Smooth muscle cell (in vitro differentiated cells): ENCODE data around the gene AFF3. TPM values are rescaled to one million over a fixed set of nuclear protein-coding genes. Genes with fewer than 3 reads are reported as not detected.

Experiments used
- DNase-seq: peaks from one replicate; lab custom pipeline; 2025; ENCODE audit not compliant: unreplicated experiment; lab: John Stamatoyannopoulos, UW
- H2AFZ ChIP-seq: fragments of 200-600 bp; sonication (generic); 2 replicates; pipeline ENCODE4 v1.6.0; 2016; ENCODE audit warnings: antibody characterized with exemption, low read depth, mild to moderate bottlenecking
- H3F3A ChIP-seq: fragments of 200-600 bp; sonication (generic); 2 replicates; pipeline ENCODE4 v1.6.0; 2017; ENCODE audit warnings: antibody characterized with exemption, low read depth
- H3K27ac ChIP-seq: fragments of 200-600 bp; sonication (generic); 2 replicates; pipeline ENCODE4 v1.5.1; 2016; ENCODE audit warnings: low read depth, mild to moderate bottlenecking
- H3K27me3 ChIP-seq: fragments of 200-600 bp; sonication (generic); 2 replicates; pipeline ENCODE4 v1.6.1; 2016; ENCODE audit warnings: low read depth, mild to moderate bottlenecking
- H3K36me3 ChIP-seq: fragments of 200-600 bp; sonication (generic); 2 replicates; pipeline ENCODE4 v1.5.1; 2016; ENCODE audit warnings: low read depth
- H3K4me1 ChIP-seq: fragments of 200-600 bp; sonication (generic); 2 replicates; pipeline ENCODE4 v1.5.1; 2016; ENCODE audit warnings: low read depth
- H3K4me2 ChIP-seq: fragments of 200-600 bp; sonication (generic); 2 replicates; pipeline ENCODE4 v1.6.0; 2016; ENCODE audit warnings: mild to moderate bottlenecking
- H3K4me3 ChIP-seq: fragments of 200-600 bp; sonication (generic); 2 replicates; pipeline ENCODE4 v1.5.1; 2016; ENCODE audit warnings: mild to moderate bottlenecking
- H3K79me2 ChIP-seq: fragments of 200-600 bp; sonication (generic); 2 replicates; pipeline ENCODE4 v1.6.0; 2016; ENCODE audit warnings: low read depth, mild to moderate bottlenecking
- H3K9ac ChIP-seq: fragments of 200-600 bp; sonication (generic); 2 replicates; pipeline ENCODE4 v1.6.0; 2016; ENCODE audit warnings: low read depth
- H3K9me3 ChIP-seq: fragments of 200-600 bp; sonication (generic); replicated peaks from 2 replicates; pipeline ENCODE4 v1.5.1; 2016; ENCODE audit warnings: low read depth
- H4K20me1 ChIP-seq: fragments of 200-600 bp; sonication (generic); 2 replicates; pipeline ENCODE4 v1.6.0; 2016; ENCODE audit warnings: low read depth
- CTCF ChIP-seq: fragments of 200-600 bp; sonication (generic); IDR thresholded peaks from 2 replicates; pipeline ENCODE4 v1.5.1; 2017; ENCODE audit warnings: borderline replicate concordance, mild to moderate bottlenecking, antibody characterized with exemption; ENCODE audit not compliant: insufficient read depth, poor library complexity, severe bottlenecking
- WGBS: methylation state at CpG from one replicate; pipeline ENCODE4 v1.1.7; 2016; ENCODE audit warnings: low lambda C conversion rate; 5-methylcytosine and 5-hydroxymethylcytosine counted together
- polyA plus RNA-seq: library from polyadenylated mRNA; unstranded; fragments of >200 nt; fragmentation: Nextera tagmentation; extraction: Ambion mirVana; gene quantifications from 2 replicates; pipeline ENCODE4 v1.2.1, GENCODE V29; 2016
- total RNA-seq: library from RNA; depleted of rRNA; stranded (reverse); fragments of >200 nt; gene quantifications from 2 replicates; pipeline ENCODE4 v1.2.3, GENCODE V29; 2014

AFF3 gene
- total and polyA plus RNA-seq, 2 experiments from 2014 or later, result 0.27 to 0.39 TPM

GRCh38 chr2:100041946-100042345 is 100.4 kb downstream of the AFF3 start:
- Histone ChIP-seq H3K4me3 (no peak overlapping the region), H2AFZ (no peak overlapping the region), H3K9me3 (no peaks in the 10 kb centered on the region), H3K4me2 (no peak overlapping the region), H3K36me3 (no peaks in the 10 kb centered on the region), H3K27me3 (peaks cover 34% of the 10 kb centered on the region), H3K9ac (no peak overlapping the region), H3K79me2 (no peaks in the 10 kb centered on the region), H3F3A (no peaks in the 10 kb centered on the region), H3K27ac (no peak overlapping the region), H4K20me1 (no peaks in the 10 kb centered on the region), H3K4me1 (peaks cover 23% of the 10 kb centered on the region)
- 85% methylated on average over 12 of the region's 12 CpGs for WGBS
- DNase-seq, result no peak
- no peak for TF ChIP-seq CTCF

GRCh38 chr2:100041385-100041784 is 101.0 kb downstream of the AFF3 start:
- Histone ChIP-seq H3K79me2 (no peaks in the 10 kb centered on the region), H3K4me3 (no peak overlapping the region), H3K9ac (no peak overlapping the region), H3K9me3 (no peaks in the 10 kb centered on the region), H3K36me3 (no peaks in the 10 kb centered on the region), H2AFZ (no peak overlapping the region), H3F3A (no peaks in the 10 kb centered on the region), H3K27me3 (peaks cover 36% of the 10 kb centered on the region), H3K4me1 (peaks cover 23% of the 10 kb centered on the region), H3K4me2 (no peak overlapping the region), H4K20me1 (no peaks in the 10 kb centered on the region), H3K27ac (no peak overlapping the region)
- DNase-seq, result no peak
- WGBS, result 90% methylated on average over 4 of the region's 4 CpGs
- TF ChIP-seq CTCF, result no peak

- no peaks in the 10 kb centered on the region for H3K36me3 ChIP-seq
- H3K27ac ChIP-seq, result no peak overlapping the region
- H3K4me1 ChIP-seq, result peaks cover 23% of the 10 kb centered on the region
- no peak overlapping the region for H2AFZ ChIP-seq
- H3K79me2 ChIP-seq, result no peaks in the 10 kb centered on the region
- H3K9ac ChIP-seq, result no peak overlapping the region
- H4K20me1 ChIP-seq, result no peaks in the 10 kb centered on the region
- peaks cover 39% of the 10 kb centered on the region for H3K27me3 ChIP-seq
- WGBS, result 87% methylated on average over 1 of the region's 1 CpG
- no peak overlapping the region for H3K4me3 ChIP-seq
- no peaks in the 10 kb centered on the region for H3F3A ChIP-seq
- TF ChIP-seq CTCF, result no peak
- H3K4me2 ChIP-seq, result no peak overlapping the region
- no peak for DNase-seq
- no peaks in the 10 kb centered on the region for H3K9me3 ChIP-seq
These were observed 101.5 kb downstream of the AFF3 start for GRCh38 chr2:100040906-100041305.

- no peak overlapping the region for H3K4me2 ChIP-seq
- TF ChIP-seq CTCF, result no peak
- no peaks in the 10 kb centered on the region for H3K36me3 ChIP-seq
- H3K4me1 ChIP-seq, result peaks cover 23% of the 10 kb centered on the region
- no peaks in the 10 kb centered on the region for H3F3A ChIP-seq
- no peak overlapping the region for H3K27ac ChIP-seq
- H3K27me3 ChIP-seq, result peaks cover 48% of the 10 kb centered on the region
- H2AFZ ChIP-seq, result no peak overlapping the region
- H3K4me3 ChIP-seq, result no peak overlapping the region
- H4K20me1 ChIP-seq, result no peaks in the 10 kb centered on the region
- H3K9ac ChIP-seq, result no peak overlapping the region
- H3K9me3 ChIP-seq, result no peaks in the 10 kb centered on the region
- no peaks in the 10 kb centered on the region for H3K79me2 ChIP-seq
- DNase-seq, result no peak
- 94% methylated on average over 7 of the region's 7 CpGs for WGBS
These were observed 103.0 kb downstream of the AFF3 start for GRCh38 chr2:100039291-100039980.
